Glutamatergic neuron (in vitro differentiated cells): Measurements from ENCODE around the gene VEPH1. TPM values are rescaled to one million over a fixed set of nuclear protein-coding genes. Genes with fewer than 3 reads are reported as not detected.

Source experiments
- DNase-seq: peaks from one replicate; pipeline ENCODE4 v3.0.0; 2022
- H3K27ac Mint-ChIP-seq: one replicate; pipeline ENCODE4 v1.8.0; 2020; ENCODE audit warnings: mild to moderate bottlenecking, mixed read lengths, inconsistent platforms; ENCODE audit not compliant: unreplicated experiment
- H3K27me3 Mint-ChIP-seq: one replicate; pipeline ENCODE4 v1.8.0; 2020; ENCODE audit warnings: mild to moderate bottlenecking, moderate library complexity, mixed read lengths, inconsistent platforms; ENCODE audit not compliant: unreplicated experiment
- H3K36me3 Mint-ChIP-seq: one replicate; pipeline ENCODE4 v1.8.0; 2020; ENCODE audit warnings: mild to moderate bottlenecking, mixed read lengths, inconsistent platforms; ENCODE audit not compliant: unreplicated experiment
- H3K4me1 Mint-ChIP-seq: one replicate; pipeline ENCODE4 v1.8.0; 2020; ENCODE audit warnings: mild to moderate bottlenecking, low read depth, mixed read lengths, inconsistent platforms; ENCODE audit not compliant: unreplicated experiment
- H3K4me3 Mint-ChIP-seq: one replicate; pipeline ENCODE4 v1.8.0; 2020; ENCODE audit warnings: mild to moderate bottlenecking, mixed read lengths, inconsistent platforms; ENCODE audit not compliant: unreplicated experiment
- H3K9me3 Mint-ChIP-seq: one replicate; pipeline ENCODE4 v1.8.0; 2020; ENCODE audit warnings: mild to moderate bottlenecking, moderate library complexity, mixed read lengths, inconsistent platforms; ENCODE audit not compliant: unreplicated experiment
- total RNA-seq: library from RNA; stranded (reverse); fragmentation: NEBNext Ultra II Directional; extraction: Animal tissue kit (Norgen Biotek cat#: 25700); gene quantifications from one replicate; pipeline ENCODE4 v1.2.1, GENCODE V29; 2021; ENCODE audit not compliant: unreplicated experiment
- TF ChIP-seq, protein P1 (sequence below): fragments of 200-600 bp; sonication (generic); IDR thresholded peaks from one replicate; pipeline ENCODE4 v1.5.0; 2021; ENCODE audit not compliant: partially characterized antibody, unreplicated experiment

Gene VEPH1
- total RNA-seq, 1 donor from 2014 or later = 9.3 TPM

- Mint-ChIP-seq H3K9me3 (no peaks in the 10 kb centered on the region), H3K4me3 (no peak overlapping the region), H3K27ac (no peak overlapping the region), H3K36me3 (no peaks in the 10 kb centered on the region), H3K27me3 (peaks cover 2% of the 10 kb centered on the region), H3K4me1 (no peaks in the 10 kb centered on the region)
- TF ChIP-seq, protein P1, sequence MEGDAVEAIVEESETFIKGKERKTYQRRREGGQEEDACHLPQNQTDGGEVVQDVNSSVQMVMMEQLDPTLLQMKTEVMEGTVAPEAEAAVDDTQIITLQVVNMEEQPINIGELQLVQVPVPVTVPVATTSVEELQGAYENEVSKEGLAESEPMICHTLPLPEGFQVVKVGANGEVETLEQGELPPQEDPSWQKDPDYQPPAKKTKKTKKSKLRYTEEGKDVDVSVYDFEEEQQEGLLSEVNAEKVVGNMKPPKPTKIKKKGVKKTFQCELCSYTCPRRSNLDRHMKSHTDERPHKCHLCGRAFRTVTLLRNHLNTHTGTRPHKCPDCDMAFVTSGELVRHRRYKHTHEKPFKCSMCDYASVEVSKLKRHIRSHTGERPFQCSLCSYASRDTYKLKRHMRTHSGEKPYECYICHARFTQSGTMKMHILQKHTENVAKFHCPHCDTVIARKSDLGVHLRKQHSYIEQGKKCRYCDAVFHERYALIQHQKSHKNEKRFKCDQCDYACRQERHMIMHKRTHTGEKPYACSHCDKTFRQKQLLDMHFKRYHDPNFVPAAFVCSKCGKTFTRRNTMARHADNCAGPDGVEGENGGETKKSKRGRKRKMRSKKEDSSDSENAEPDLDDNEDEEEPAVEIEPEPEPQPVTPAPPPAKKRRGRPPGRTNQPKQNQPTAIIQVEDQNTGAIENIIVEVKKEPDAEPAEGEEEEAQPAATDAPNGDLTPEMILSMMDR = no peak
- DNase-seq = no peak
These were observed 203.1 kb downstream of the VEPH1 start for GRCh38 chr3:157300094-157300493.

DNA sequence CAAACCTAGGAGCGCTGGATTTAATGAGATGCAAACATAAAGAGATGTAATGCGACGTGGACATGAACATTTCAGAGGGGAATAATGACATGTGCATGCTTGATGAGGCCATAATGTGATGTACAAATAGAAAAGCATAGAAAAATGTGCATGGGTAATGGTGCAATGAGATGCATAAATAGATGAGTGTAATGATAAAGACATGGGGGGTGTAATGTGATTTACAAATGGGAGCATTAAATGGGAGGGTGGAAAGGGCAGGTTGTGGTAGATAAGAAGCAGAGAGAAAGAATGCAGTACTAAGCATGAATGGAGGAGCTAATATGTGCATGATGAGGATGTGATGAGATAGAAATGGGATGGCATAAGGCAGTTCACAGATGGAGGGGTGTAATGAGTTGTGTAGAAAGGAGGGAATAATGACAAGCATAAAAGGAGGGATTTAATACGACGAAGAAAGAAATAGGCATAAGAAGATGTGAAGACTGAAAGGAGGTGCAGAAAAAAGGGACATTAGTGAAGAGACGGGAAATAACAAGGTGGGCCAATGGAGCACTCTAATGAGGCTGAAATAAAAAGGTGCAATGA, 205.8 kb downstream of the VEPH1 start:
- DNase-seq = no peak
- Mint-ChIP-seq H3K27ac (no peak overlapping the region), H3K4me3 (no peak overlapping the region), H3K36me3 (no peaks in the 10 kb centered on the region), H3K27me3 (peaks cover 2% of the 10 kb centered on the region), H3K4me1 (peaks cover 1% of the 10 kb centered on the region), H3K9me3 (no peaks in the 10 kb centered on the region)
- TF ChIP-seq, protein P1 = no peak

GRCh38 chr3:157294953-157295352, 208.3 kb downstream of the VEPH1 start:
- Mint-ChIP-seq H3K4me3 (no peak overlapping the region), H3K9me3 (no peaks in the 10 kb centered on the region), H3K27me3 (peaks cover 2% of the 10 kb centered on the region), H3K4me1 (peaks cover 1% of the 10 kb centered on the region), H3K36me3 (no peaks in the 10 kb centered on the region), H3K27ac (no peak overlapping the region)
- no peak for DNase-seq
- TF ChIP-seq, protein P1 = no peak

DNA sequence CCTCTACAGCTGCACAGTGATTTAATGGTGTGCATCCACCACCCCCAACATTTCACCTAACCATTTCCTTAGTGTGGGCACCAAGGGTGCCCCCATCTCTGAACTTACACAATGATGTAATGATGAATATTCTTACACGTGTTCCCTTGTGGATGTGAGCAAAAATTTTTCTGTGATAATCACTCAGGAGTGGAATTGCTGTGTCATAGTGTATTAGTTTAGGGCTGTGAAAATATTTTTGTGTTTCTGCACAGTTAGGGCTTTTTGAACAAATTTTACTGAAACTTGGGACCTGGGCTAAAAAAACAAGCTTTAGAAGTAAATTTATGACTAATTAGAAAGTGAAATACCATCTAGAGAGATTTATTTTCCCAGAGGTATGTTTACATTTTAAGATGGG, 208.7 kb downstream of the VEPH1 start:
- H3K27ac Mint-ChIP-seq = no peak overlapping the region
- DNase-seq = no peak
- no peaks in the 10 kb centered on the region for H3K36me3 Mint-ChIP-seq
- H3K4me1 Mint-ChIP-seq = peaks cover 1% of the 10 kb centered on the region
- no peaks in the 10 kb centered on the region for H3K9me3 Mint-ChIP-seq
- H3K27me3 Mint-ChIP-seq = peaks cover 2% of the 10 kb centered on the region
- H3K4me3 Mint-ChIP-seq = no peak overlapping the region
- TF ChIP-seq, protein P1 = no peak

- DNase-seq = no peak
- H3K9me3 Mint-ChIP-seq = no peaks in the 10 kb centered on the region
- H3K36me3 Mint-ChIP-seq = no peaks in the 10 kb centered on the region
- no peaks in the 10 kb centered on the region for H3K27me3 Mint-ChIP-seq
- H3K4me3 Mint-ChIP-seq = no peak overlapping the region
- TF ChIP-seq, protein P1 = no peak
- H3K4me1 Mint-ChIP-seq = peaks cover 1% of the 10 kb centered on the region
- no peak overlapping the region for H3K27ac Mint-ChIP-seq
These were observed 212.4 kb downstream of the VEPH1 start for GRCh38 chr3:157290766-157291165.
